GM12865 (cell line): ENCODE data around the gene RASA3.
"Not testable (repeated sequence)": the region's sequence is repeated elsewhere in the genome, so short reads cannot be mapped to it uniquely, and the experiment has no call there.

Experiments used
- DNase-seq: peaks from one replicate; pipeline ENCODE4 v3.0.0; 2010; ENCODE audit warnings: low read depth
- H3K4me3 ChIP-seq: 2 replicates; pipeline ENCODE4 v1.5.1; 2011; ENCODE audit warnings: mild to moderate bottlenecking, low read depth, low read length, control low read depth
- TF ChIP-seq, protein P1 (sequence below): IDR thresholded peaks from 2 replicates; pipeline ENCODE4 v1.5.1; 2011; ENCODE audit warnings: low read length, control low read depth, low read depth, inconsistent platforms; ENCODE audit not compliant: insufficient read depth; ENCODE audit errors: missing control alignments

RASA3 gene

DNA sequence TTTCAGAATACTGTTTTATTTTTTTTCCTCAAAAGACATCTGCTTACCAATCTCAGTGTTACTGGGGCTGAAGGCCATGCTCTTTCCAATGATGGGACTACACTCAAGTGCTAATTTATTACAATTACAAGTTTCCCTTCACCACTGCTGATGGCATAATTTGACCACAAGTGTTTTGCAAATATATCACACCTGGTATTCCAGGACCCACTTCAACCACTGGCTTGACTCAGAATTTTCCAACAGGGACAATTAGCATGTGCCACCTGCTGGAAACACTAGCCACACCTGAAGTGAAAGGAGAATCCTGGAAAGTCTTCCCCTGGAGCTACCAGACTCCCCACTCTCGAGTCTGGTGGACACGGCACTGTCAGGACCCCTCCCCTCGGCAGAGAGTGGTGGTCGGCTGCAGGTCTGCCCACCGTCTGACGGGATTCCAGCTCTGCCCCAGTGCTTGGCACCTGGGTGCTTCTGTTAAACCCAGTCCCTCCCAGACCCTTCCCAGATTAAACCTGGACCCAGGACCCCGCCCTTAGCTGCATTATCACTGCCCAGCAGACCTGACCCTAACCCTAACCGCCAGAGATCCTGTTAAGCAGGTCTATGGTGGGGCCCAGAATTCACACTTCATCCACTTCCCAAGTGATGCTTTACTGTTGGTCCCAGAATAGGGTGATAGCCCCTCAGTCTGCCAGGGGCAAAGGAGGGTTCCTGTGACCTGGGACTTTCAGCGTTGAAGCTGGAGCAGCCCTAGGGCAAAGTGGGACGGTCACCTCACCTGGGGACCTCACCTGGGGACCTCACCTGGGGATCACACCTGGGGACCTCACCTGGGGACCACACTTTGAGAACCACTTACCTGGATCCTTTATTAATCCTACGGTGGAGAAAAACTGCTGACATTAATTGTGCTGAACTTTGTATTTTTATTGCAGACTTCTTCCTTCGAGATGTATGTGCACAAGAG lies 17.6 kb upstream of the RASA3 start:
- TF ChIP-seq, protein P1, sequence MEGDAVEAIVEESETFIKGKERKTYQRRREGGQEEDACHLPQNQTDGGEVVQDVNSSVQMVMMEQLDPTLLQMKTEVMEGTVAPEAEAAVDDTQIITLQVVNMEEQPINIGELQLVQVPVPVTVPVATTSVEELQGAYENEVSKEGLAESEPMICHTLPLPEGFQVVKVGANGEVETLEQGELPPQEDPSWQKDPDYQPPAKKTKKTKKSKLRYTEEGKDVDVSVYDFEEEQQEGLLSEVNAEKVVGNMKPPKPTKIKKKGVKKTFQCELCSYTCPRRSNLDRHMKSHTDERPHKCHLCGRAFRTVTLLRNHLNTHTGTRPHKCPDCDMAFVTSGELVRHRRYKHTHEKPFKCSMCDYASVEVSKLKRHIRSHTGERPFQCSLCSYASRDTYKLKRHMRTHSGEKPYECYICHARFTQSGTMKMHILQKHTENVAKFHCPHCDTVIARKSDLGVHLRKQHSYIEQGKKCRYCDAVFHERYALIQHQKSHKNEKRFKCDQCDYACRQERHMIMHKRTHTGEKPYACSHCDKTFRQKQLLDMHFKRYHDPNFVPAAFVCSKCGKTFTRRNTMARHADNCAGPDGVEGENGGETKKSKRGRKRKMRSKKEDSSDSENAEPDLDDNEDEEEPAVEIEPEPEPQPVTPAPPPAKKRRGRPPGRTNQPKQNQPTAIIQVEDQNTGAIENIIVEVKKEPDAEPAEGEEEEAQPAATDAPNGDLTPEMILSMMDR = no peak
- no peak overlapping the region for H3K4me3 ChIP-seq
- DNase-seq = no peak

- not testable (repeated sequence) for DNase-seq, H3K4me3 ChIP-seq
These were observed 16.5 kb upstream of the RASA3 start for GRCh38 chr13:114148886-114149285.

- TF ChIP-seq, protein P1 = no peak
- H3K4me3 ChIP-seq = no peak overlapping the region
- DNase-seq = peak; percentile 95
These were observed 16.1 kb upstream of the RASA3 start for GRCh38 chr13:114148521-114148855.

GRCh38 chr13:114147803-114148520 lies 15.5 kb upstream of the RASA3 start:
- TF ChIP-seq, protein P1 = no peak
- no peak for DNase-seq
- no peak overlapping the region for H3K4me3 ChIP-seq

DNA sequence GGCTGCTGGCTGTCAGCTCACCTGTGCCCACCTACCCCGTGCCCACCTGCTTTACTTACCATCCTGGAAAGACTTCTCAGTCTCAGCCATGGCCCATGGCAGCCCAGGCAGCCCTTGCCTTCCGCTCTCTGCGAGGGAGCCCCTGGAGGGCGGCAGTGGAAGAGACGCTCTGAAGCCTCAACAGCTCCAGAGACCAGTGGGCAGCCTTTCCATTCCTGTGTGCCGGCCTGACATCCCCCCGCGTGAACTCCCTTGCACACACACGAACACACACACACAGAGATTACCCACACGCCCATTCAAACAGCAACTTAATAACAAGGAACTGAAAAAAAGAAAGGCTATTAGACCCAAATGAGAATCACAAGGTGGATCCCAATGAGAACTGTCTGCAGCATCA lies 14.2 kb upstream of the RASA3 start:
- TF ChIP-seq, protein P1 = peak; percentile 36
- no peak overlapping the region for H3K4me3 ChIP-seq
- DNase-seq = peak; percentile 63

GRCh38 chr13:114146173-114146572 lies 13.8 kb upstream of the RASA3 start:
- TF ChIP-seq, protein P1 = no peak
- DNase-seq = no peak

DNA sequence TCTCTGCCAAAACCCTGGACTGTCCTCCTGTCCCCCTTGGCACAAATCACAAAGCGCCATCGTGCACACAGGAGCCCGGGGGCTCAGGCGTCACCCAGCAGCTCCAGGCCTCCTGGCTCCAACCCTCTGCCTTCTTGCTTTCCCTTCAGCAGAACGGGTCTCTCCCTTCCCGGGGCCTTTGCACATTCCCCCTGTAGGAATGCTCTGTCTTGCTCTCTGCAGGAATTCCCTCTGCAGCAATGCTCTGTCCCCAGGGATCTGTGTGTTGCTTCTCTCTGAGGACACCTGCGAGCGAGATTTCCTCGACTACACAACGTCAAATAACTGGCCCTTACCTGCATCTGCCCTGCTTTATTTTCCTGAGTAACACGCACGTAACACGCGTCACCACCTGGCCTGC lies 13.3 kb upstream of the RASA3 start:
- TF ChIP-seq, protein P1 = no peak
- no peak overlapping the region for H3K4me3 ChIP-seq

More at GRCh38 chr13:114146173-114146572, 13.8 kb upstream of the RASA3 start:
- H3K4me3 ChIP-seq = no peak overlapping the region

More for the DNA sequence above, 13.3 kb upstream of the RASA3 start:
- DNase-seq = no peak
